HG03469 (cell line): Measurements from ENCODE around the gene TMEM63A.
A peak's percentile ranks its signal among the peaks of the same experiment; 100 is the strongest.
"Not testable (repeated sequence)": the region's sequence is repeated elsewhere in the genome, so short reads cannot be mapped to it uniquely, and the experiment has no call there.

Experiments used
- ATAC-seq: cut with Tn5 transposase; IDR thresholded peaks from one replicate; pipeline ENCODE4 v1.9.1; 2021; ENCODE audit warnings: mild to moderate bottlenecking, moderate library complexity, moderate number of reproducible peaks; ENCODE audit not compliant: unreplicated experiment

The TMEM63A gene

GRCh38 chr1:225909477-225909876 is 27.3 kb upstream of the TMEM63A start:
- no peak for ATAC-seq

- ATAC-seq = no peak
These were observed 26.6 kb upstream of the TMEM63A start for GRCh38 chr1:225908773-225909172.

- ATAC-seq = no peak
These were observed 25.9 kb upstream of the TMEM63A start for GRCh38 chr1:225908013-225908640.

GRCh38 chr1:225907341-225907740 is 25.2 kb upstream of the TMEM63A start:
- no peak for ATAC-seq

- no peak for ATAC-seq
These were observed 24.3 kb upstream of the TMEM63A start for GRCh38 chr1:225906467-225906866.

GRCh38 chr1:225903623-225904022 is 21.4 kb upstream of the TMEM63A start:
- ATAC-seq = no peak

GRCh38 chr1:225899044-225899925 is 17.1 kb upstream of the TMEM63A start:
- no peak for ATAC-seq

- no peak for ATAC-seq
These were observed 15.7 kb upstream of the TMEM63A start for GRCh38 chr1:225897595-225898514.

- ATAC-seq = peak; percentile 100
These were observed 14.9 kb upstream of the TMEM63A start for GRCh38 chr1:225896937-225897549.

- ATAC-seq = no peak
These were observed 14.3 kb upstream of the TMEM63A start for GRCh38 chr1:225896494-225896893.

- ATAC-seq = no peak
These were observed 10.1 kb upstream of the TMEM63A start for GRCh38 chr1:225892307-225892706.

GRCh38 chr1:225891229-225891972 is 9.2 kb upstream of the TMEM63A start:
- no peak for ATAC-seq

- ATAC-seq = no peak
These were observed 8.4 kb upstream of the TMEM63A start for GRCh38 chr1:225890346-225891228.

- ATAC-seq = no peak
These were observed 7.6 kb upstream of the TMEM63A start for GRCh38 chr1:225889743-225890142.

- no peak for ATAC-seq
These were observed 6.9 kb upstream of the TMEM63A start, which contains the start of gene LEFTY1 for GRCh38 chr1:225888898-225889601. TSS of gene LEFTY1 (minus strand) at chr1:225889146. CDS start at chr1:225889066, 80 bp downstream.

- ATAC-seq = no peak
These were observed 6.2 kb upstream of the TMEM63A start for GRCh38 chr1:225888289-225888897.

GRCh38 chr1:225887554-225888288 is 5.5 kb upstream of the TMEM63A start:
- not testable (repeated sequence) for ATAC-seq
